HEK293 (cell line): ENCODE measurements around the gene SULT1C4.

ENCODE experiments used
- CTCF ChIA-PET: fragments of 350-600 bp; formaldehyde crosslinking; extraction: SDS; loops from one replicate; lab custom pipeline; 2021; ENCODE audit warnings: antibody characterized with exemption; lab: Yijun Ruan, JAX
- POLR2A ChIA-PET: fragments of 300-600 bp; formaldehyde crosslinking; extraction: SDS; loops from one replicate; lab custom pipeline; 2020; ENCODE audit warnings: antibody characterized with exemption, inconsistent platforms; lab: Yijun Ruan, JAX
- H3K27ac ChIP-seq: fragments of 200-500 bp; sonication (Bioruptor generic); 2 replicates; pipeline ENCODE4 v1.5.1; 2014; ENCODE audit warnings: low read depth, low read length, control low read depth, inconsistent platforms; ENCODE audit errors: extremely low read depth
- H3K36me3 ChIP-seq, 2 experiments: fragments of 200-500 bp in 1 of 2; sonication (Bioruptor generic) in 1 of 2; 1 replicate in 1 of 2; 2 replicates in 1 of 2; pipeline ENCODE4 v1.5.1; 2014 to 2017; ENCODE audit warnings: inconsistent platforms in 2 of 2, low read length in 2 of 2; ENCODE audit not compliant: control insufficient read depth in 2 of 2, insufficient read depth in 1 of 2
- H3K4me1 ChIP-seq: fragments of 200-500 bp; sonication (Bioruptor generic); 2 replicates; pipeline ENCODE4 v1.5.1; 2014; ENCODE audit warnings: mild to moderate bottlenecking, low read length, inconsistent platforms; ENCODE audit not compliant: control insufficient read depth, insufficient read depth
- H3K4me3 ChIP-seq: 2 replicates; pipeline ENCODE4 v1.5.1; 2011; ENCODE audit warnings: low read depth, mild to moderate bottlenecking, control low read depth, low read length, moderate library complexity
- H3K9me3 ChIP-seq: fragments of 200-500 bp; sonication (Bioruptor generic); 2 replicates; pipeline ENCODE4 v1.5.1; 2014; ENCODE audit warnings: low read depth, low read length, inconsistent platforms; ENCODE audit not compliant: control insufficient read depth, insufficient read depth
- GLIS1 ChIP-seq: fragments of 450-650 bp; formaldehyde crosslinking; IDR thresholded peaks from 2 replicates; pipeline ENCODE4 v1.5.1; 2016; ENCODE audit warnings: missing biosample characterization, missing genetic modification characterization
- MEIS1 ChIP-seq: sonication (generic); formaldehyde crosslinking; IDR thresholded peaks from 2 replicates; pipeline ENCODE4 v1.8.1; 2022; ENCODE audit warnings: missing genetic modification reagents, mild to moderate bottlenecking, borderline replicate concordance
- MYNN ChIP-seq: fragments of 450-650 bp; formaldehyde crosslinking; IDR thresholded peaks from 2 replicates; pipeline ENCODE4 v1.5.1; 2016; ENCODE audit warnings: missing biosample characterization, missing genetic modification characterization, borderline replicate concordance
- RBAK ChIP-seq: fragments of 450-650 bp; formaldehyde crosslinking; IDR thresholded peaks from 2 replicates; pipeline ENCODE4 v1.5.1; 2016; ENCODE audit warnings: missing biosample characterization, missing genetic modification characterization
- ZFP69B ChIP-seq: fragments of 450-650 bp; formaldehyde crosslinking; IDR thresholded peaks from 2 replicates; pipeline ENCODE4 v1.5.1; 2016; ENCODE audit warnings: missing biosample characterization, missing genetic modification characterization
- ZNF133 ChIP-seq: fragments of 450-650 bp; formaldehyde crosslinking; IDR thresholded peaks from 2 replicates; pipeline ENCODE4 v1.5.1; 2016; ENCODE audit warnings: missing biosample characterization, missing genetic modification characterization
- ZNF140 ChIP-seq: fragments of 450-650 bp; formaldehyde crosslinking; IDR thresholded peaks from 2 replicates; pipeline ENCODE4 v1.5.1; 2016; ENCODE audit warnings: missing biosample characterization, missing genetic modification characterization
- ZNF174 ChIP-seq: fragments of 450-650 bp; formaldehyde crosslinking; IDR thresholded peaks from 2 replicates; pipeline ENCODE4 v1.5.0; 2017; ENCODE audit warnings: missing biosample characterization, mild to moderate bottlenecking, missing genetic modification characterization
- ZNF302 ChIP-seq: fragments of 450-650 bp; formaldehyde crosslinking; IDR thresholded peaks from 2 replicates; pipeline ENCODE4 v1.5.1; 2016; ENCODE audit warnings: missing biosample characterization, missing genetic modification characterization, low read depth
- ZNF311 ChIP-seq: fragments of 450-650 bp; formaldehyde crosslinking; IDR thresholded peaks from 2 replicates; pipeline ENCODE4 v1.5.1; 2017; ENCODE audit warnings: missing biosample characterization, missing genetic modification characterization, borderline replicate concordance
- ZNF350 ChIP-seq: fragments of 450-650 bp; formaldehyde crosslinking; IDR thresholded peaks from 2 replicates; pipeline ENCODE4 v1.5.0; 2017; ENCODE audit warnings: missing biosample characterization, mild to moderate bottlenecking, missing genetic modification characterization
- ZNF37A ChIP-seq: fragments of 450-650 bp; IDR thresholded peaks from 2 replicates; pipeline ENCODE4 v1.5.1; 2018; ENCODE audit warnings: missing biosample characterization, missing genetic modification characterization
- ZNF391 ChIP-seq: fragments of 450-650 bp; formaldehyde crosslinking; IDR thresholded peaks from 2 replicates; pipeline ENCODE4 v1.5.1; 2016; ENCODE audit warnings: low read depth, missing biosample characterization, missing genetic modification characterization, borderline replicate concordance
- ZNF433 ChIP-seq: fragments of 450-650 bp; formaldehyde crosslinking; IDR thresholded peaks from 2 replicates; pipeline ENCODE4 v1.5.1; 2016; ENCODE audit warnings: missing biosample characterization, missing genetic modification characterization, low read depth
- ZNF548 ChIP-seq: fragments of 450-650 bp; formaldehyde crosslinking; IDR thresholded peaks from 2 replicates; pipeline ENCODE4 v1.5.1; 2016; ENCODE audit warnings: missing biosample characterization, missing genetic modification characterization
- ZNF560 ChIP-seq: fragments of 450-650 bp; formaldehyde crosslinking; IDR thresholded peaks from 2 replicates; pipeline ENCODE4 v1.5.1; 2017; ENCODE audit warnings: missing biosample characterization, missing genetic modification characterization, borderline replicate concordance
- ZNF626 ChIP-seq: fragments of 450-650 bp; sonication (Bioruptor Pico); formaldehyde crosslinking; IDR thresholded peaks from 2 replicates; pipeline ENCODE4 v1.5.1; 2018; ENCODE audit warnings: missing biosample characterization, missing genetic modification characterization, inconsistent platforms
- ZNF701 ChIP-seq: fragments of 450-650 bp; formaldehyde crosslinking; IDR thresholded peaks from 2 replicates; pipeline ENCODE4 v1.5.1; 2016; ENCODE audit warnings: missing biosample characterization, missing genetic modification characterization
- ZNF768 ChIP-seq: fragments of 450-650 bp; formaldehyde crosslinking; IDR thresholded peaks from 2 replicates; pipeline ENCODE4 v1.5.1; 2018; ENCODE audit warnings: missing biosample characterization, mild to moderate bottlenecking, missing genetic modification characterization
- ZNF843 ChIP-seq: fragments of 450-650 bp; formaldehyde crosslinking; IDR thresholded peaks from 2 replicates; pipeline ENCODE4 v1.5.1; 2016; ENCODE audit warnings: missing biosample characterization, missing genetic modification characterization
- ZXDB ChIP-seq: fragments of 450-650 bp; formaldehyde crosslinking; IDR thresholded peaks from 2 replicates; pipeline ENCODE4 v1.5.1; 2016; ENCODE audit warnings: missing biosample characterization, missing genetic modification characterization
- TF ChIP-seq, protein P1 (sequence below): fragments of 450-650 bp; formaldehyde crosslinking; IDR thresholded peaks from 2 replicates; pipeline ENCODE4 v1.5.0; 2017; ENCODE audit warnings: missing biosample characterization, missing genetic modification characterization, borderline replicate concordance

The SULT1C4 gene

DNA sequence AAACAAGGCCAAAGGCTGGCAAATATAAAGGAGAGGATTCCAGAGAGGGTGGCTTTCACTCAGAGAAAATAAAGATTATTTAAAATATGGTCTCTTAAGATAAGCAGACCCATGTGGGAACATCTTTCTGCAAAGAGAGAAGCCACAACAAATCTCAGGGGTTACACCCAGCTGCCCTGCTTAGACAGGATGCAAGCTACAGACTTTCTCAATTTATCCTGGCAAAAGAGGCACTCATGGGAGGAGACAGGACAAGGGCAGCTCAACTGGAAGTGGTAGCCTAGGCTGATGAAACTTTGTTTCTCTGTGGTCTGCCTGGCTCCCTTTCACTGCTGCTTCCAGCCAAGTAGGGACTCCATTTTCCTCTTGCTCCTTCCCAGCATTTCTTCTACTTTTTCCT lies 25.9 kb upstream of the SULT1C4 start:
- no peaks in the 10 kb centered on the region for H3K4me1 ChIP-seq
- no peaks in the 10 kb centered on the region for H3K9me3 ChIP-seq
- POLR2A ChIA-PET = no interaction called here
- TF ChIP-seq RBAK (tag by site-specific recombination) = no peak
- no peak for TF ChIP-seq MYNN (tag by site-specific recombination)
- TF ChIP-seq ZNF391 (tag by site-specific recombination) = no peak
- no peak for TF ChIP-seq ZNF133
- TF ChIP-seq, all 188 proteins: peak for 0
- Histone ChIP-seq H3K36me3 (no peaks in the 10 kb centered on the region), H3K27ac (no peak overlapping the region), H3K4me3 (no peak overlapping the region)
- CTCF ChIA-PET = interaction anchor here (1.4 to 2.5 kb wide), 3 partner anchors 232 to 284 kb away, joined by 4 to 25 read pairs (median 19); no protein-coding TSS in a partner anchor

DNA sequence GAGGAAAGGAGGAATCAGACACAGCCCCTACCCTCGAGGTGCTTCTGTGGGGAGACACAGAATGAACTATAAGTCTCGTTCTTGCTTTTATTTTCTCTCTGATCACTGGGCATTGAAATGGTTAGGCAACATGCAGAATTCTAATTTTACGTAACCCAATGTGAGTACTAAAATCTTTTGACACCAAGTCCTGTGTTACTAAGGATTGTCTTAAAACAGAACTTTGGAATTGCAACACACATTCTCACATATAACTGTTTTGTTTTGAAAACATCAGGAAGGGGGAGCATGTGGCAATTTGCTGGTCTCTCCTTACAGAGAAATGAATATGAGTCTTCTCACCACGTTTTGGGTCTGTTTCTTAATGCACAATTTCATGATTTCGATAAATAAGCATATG lies 23.6 kb upstream of the SULT1C4 start:
- POLR2A ChIA-PET = no interaction called here
- H3K36me3 ChIP-seq = no peaks in the 10 kb centered on the region
- no peaks in the 10 kb centered on the region for H3K9me3 ChIP-seq
- no peak overlapping the region for H3K27ac ChIP-seq
- no peaks in the 10 kb centered on the region for H3K4me1 ChIP-seq
- TF ChIP-seq ZFP69B (tag by site-specific recombination) (no peak), ZNF768 (no peak), ZNF37A (no peak), ZNF626 (no peak), ZNF548 (tag by site-specific recombination) (no peak), MEIS1 (CRISPR knock-in tag) (no peak), ZNF433 (tag by site-specific recombination) (no peak), ZNF391 (tag by site-specific recombination) (no peak), ZNF174 (tag by site-specific recombination) (no peak), ZNF302 (tag by site-specific recombination) (no peak), ZNF140 (no peak), GLIS1 (no peak), ZNF350 (tag by site-specific recombination) (no peak), ZNF701 (no peak), ZNF560 (tag by site-specific recombination) (no peak), ZXDB (no peak), ZNF843 (tag by site-specific recombination) (no peak), ZNF311 (tag by site-specific recombination) (no peak)
- TF ChIP-seq, protein P1, sequence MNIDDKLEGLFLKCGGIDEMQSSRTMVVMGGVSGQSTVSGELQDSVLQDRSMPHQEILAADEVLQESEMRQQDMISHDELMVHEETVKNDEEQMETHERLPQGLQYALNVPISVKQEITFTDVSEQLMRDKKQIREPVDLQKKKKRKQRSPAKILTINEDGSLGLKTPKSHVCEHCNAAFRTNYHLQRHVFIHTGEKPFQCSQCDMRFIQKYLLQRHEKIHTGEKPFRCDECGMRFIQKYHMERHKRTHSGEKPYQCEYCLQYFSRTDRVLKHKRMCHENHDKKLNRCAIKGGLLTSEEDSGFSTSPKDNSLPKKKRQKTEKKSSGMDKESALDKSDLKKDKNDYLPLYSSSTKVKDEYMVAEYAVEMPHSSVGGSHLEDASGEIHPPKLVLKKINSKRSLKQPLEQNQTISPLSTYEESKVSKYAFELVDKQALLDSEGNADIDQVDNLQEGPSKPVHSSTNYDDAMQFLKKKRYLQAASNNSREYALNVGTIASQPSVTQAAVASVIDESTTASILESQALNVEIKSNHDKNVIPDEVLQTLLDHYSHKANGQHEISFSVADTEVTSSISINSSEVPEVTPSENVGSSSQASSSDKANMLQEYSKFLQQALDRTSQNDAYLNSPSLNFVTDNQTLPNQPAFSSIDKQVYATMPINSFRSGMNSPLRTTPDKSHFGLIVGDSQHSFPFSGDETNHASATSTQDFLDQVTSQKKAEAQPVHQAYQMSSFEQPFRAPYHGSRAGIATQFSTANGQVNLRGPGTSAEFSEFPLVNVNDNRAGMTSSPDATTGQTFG (tag by site-specific recombination) = no peak
- TF ChIP-seq, all 188 proteins: peak for 0
- CTCF ChIA-PET = interaction anchor here (0.6 to 2.0 kb wide), 5 partner anchors 10 to 282 kb away, joined by 3 to 6 read pairs (median 4); no protein-coding TSS in a partner anchor
- no peak overlapping the region for H3K4me3 ChIP-seq
